GM21515 (cell line): ENCODE measurements around the gene EYA2.
"Not testable (repeated sequence)": the region's sequence is repeated elsewhere in the genome, so short reads cannot be mapped to it uniquely, and the experiment has no call there.

Experiments used
- ATAC-seq: cut with Tn5 transposase; IDR thresholded peaks from one replicate; pipeline ENCODE4 v1.9.1; 2021; ENCODE audit not compliant: unreplicated experiment

EYA2 gene, protein sequence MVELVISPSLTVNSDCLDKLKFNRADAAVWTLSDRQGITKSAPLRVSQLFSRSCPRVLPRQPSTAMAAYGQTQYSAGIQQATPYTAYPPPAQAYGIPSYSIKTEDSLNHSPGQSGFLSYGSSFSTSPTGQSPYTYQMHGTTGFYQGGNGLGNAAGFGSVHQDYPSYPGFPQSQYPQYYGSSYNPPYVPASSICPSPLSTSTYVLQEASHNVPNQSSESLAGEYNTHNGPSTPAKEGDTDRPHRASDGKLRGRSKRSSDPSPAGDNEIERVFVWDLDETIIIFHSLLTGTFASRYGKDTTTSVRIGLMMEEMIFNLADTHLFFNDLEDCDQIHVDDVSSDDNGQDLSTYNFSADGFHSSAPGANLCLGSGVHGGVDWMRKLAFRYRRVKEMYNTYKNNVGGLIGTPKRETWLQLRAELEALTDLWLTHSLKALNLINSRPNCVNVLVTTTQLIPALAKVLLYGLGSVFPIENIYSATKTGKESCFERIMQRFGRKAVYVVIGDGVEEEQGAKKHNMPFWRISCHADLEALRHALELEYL

DNA sequence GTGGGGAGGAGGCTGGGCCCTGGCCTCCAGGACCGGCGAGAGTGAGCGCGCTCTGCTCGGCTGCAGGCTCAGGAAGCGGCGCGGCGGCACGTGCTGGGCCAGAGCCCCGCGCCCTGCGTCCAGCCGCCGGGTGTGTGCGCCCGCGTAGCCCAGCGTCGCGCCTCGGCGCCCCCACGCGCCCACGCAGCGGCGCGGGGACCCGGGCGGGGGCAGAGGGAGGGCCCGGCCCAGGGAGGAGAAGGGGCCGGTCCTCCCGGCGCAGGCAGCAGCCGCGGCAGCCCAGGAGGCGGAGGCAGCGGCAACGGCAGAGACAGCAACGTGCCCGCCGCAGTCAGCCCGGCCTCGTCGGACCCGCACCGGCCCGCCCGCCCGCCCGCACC lies at the start of gene EYA2:
TSS of gene EYA2 (plus strand) at position 265 of the 380 bp plus-strand sequence. CDS start 95,168 bp downstream, outside the sequence.
- ATAC-seq: no peak

DNA sequence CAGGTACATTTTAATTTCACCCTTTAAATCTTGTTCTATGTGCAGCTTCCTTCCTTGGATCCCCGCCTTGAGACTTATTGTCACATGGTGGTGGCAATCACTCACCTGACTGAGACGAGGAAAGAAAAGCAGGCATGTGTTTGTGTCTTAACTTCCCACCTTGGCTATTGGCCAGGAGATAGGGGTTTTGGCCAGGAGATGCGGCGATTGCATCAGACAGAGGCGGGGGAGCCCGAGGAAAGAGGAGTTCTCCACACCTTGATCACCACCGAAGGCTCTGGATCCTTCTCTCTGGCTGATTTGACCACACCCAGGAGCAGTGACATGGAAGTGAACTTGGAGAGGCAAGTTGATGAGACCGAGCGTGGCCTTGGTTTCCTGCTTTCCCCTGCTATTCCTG lies 49.7 kb upstream of the EYA2 start:
- ATAC-seq: no peak

DNA sequence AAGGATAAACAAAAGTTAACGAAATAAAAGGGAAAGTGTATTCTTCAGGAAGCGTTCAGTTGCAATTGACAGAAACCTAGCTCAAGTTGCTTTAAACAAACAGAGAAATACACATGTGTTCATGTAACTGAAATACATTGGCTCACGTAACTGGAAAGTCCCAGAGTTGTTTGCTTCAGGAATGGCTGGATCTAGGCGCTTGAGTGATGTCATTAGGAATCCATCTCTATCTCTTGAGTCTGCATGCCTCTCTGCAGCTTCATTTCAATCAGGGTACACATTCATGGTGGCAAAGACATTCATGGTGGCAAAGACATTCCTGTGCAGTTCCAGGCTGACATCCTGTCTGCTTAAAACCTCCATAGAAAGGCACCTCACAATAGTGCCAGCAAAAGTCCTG lies 45.4 kb upstream of the EYA2 start:
- no peak for ATAC-seq

DNA sequence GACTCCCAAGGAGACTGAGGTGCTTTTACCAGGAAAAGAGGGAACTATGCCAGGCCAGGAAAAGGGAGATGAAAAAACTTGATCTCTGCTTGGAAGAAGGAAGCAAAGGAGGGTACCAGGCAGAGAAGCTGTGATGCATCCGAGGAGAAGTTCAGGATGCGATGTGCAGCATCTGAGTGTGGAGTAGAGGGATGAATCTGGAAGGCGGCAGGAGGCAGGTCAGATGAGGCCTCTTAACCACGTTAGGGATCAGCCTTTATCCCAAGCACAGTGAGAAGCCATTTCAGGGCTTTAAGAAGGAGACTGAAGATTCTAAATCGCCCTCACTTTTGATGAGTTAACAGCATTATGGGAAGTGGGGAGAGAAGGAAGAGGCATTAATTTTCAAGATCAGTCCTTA lies 44.9 kb upstream of the EYA2 start:
- no peak for ATAC-seq

DNA sequence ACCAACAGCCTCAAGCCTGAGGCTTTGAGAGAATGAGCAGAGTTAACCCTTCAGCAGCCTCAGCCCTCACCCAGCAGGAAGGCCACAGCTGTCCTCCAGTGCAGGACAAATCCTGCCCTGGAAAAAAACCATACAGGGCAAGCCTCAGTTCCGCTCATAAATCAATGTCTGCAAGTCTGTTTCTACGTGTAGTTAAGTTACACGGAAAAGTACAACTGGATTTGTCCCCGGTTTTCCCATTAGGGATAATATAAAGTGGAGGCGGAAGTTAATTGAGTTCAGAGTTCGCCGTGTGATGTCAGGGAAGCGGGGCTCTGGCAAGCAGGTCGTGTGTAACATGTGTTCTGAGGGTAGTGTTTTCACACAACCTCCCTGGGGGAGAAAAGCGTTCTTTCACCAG lies 44.2 kb upstream of the EYA2 start:
- no peak for ATAC-seq

DNA sequence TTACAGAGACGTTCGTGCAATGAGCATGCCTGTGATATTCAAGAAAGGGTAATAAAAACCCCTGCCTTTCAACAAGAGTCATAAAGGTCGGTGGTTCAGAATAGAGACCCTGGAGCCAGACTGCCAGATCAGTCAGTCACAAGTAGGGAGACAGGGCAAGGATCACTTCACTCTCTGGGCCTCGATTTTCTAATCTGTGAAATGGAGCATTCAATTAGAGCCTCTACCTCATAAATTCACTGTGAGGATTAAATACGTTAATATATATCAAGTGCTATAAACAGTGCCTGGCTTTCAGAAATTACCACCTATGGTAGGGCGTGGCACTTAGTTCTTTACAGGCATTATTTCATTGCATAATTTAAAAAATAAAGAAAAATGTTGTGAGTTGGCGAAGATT lies 43.7 kb upstream of the EYA2 start:
- ATAC-seq: no peak

DNA sequence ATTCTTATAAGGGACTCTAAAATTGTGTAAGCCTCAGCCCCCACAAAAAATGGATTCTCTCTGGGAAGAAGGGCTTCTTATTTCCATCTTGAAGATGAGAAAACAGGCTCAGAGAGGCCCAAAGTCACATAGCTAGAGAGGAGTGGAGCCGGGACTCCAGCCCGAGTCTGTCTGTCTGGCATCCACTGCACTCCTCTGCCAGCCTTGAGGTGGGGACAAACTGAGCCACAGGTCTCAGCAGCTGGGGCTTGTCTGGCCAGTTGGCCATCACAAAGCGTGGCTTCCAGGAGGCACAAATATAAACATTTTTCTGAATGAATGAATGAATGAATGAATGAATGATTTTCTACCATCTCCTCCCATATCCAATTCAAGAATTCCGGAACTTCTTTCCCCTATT lies 42.9 kb upstream of the EYA2 start:
- ATAC-seq: no peak

DNA sequence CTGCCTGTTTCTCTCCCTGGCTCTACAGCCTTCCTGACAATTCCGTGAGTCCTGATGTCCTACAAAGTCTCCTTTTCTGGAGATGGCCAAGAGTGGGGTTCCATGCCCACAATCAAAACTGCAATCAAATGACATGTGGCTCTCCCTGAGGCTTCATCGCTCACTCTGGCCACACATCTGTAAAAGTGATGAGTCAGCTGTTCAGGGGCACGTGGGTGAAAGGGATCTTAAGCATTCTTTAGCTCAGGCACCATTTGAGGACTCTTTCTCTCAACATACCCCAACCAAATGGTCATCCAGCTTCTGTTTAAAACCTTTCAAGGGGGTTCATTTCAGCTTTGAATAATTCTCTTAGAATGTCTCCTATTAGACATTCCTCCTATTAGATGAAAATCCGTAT lies 42.3 kb upstream of the EYA2 start:
- no peak for ATAC-seq

DNA sequence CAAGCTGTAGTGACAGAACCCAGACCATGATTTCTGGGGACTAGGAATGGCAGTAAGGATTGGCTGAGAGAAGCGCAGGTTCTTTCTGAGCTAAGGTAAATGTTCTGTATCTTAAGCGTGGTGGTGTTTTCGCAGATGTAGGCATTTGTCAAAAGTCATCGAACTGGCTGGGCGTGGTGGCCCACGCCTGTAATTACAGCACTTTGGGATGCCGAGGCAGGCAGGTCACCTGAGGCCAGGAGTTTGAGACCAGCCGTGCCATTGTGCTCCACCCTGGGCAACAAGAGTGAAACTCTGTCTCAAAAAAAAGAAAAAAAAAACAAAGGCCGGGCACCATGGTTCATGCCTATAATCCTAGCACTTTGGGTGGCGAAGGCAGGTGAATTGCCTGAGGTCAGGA lies 40.7 kb upstream of the EYA2 start:
- ATAC-seq: no peak

DNA sequence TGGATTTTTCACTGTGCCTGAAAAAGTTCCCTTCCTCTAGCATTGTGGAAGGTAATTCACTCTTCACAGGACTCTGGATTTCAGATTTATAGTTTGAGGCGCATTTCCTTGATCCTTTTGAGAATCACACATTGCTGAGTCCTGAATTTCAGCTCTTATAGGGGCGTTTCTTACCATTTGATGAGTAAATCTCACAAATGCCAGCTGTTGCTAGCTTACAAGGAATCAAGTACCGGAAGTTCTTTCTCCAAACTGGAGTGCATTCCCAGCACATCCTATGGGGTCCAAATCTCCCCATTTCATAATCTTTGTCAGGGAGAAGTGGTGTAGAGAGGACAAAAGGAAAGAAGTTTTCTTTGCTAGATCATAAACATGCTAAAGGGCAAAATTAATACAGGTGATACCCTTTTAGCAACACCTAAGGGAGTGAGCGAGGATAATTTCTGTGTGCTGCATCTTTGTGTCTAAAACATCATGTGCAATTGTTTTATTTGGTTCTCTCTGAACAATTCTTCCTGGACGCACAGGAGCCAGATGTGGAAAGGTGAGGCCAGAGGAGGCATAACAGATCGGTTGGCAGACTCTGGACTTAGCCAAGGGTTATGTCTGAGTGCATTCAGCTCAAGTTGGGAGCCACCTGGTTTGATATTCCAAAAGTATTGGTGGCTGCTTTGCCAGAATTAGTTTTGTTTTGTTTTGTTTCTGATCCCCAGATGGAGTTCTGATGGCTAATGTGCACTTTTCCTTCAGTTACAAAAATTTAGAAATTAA lies 37.4 kb upstream of the EYA2 start:
- ATAC-seq: no peak

DNA sequence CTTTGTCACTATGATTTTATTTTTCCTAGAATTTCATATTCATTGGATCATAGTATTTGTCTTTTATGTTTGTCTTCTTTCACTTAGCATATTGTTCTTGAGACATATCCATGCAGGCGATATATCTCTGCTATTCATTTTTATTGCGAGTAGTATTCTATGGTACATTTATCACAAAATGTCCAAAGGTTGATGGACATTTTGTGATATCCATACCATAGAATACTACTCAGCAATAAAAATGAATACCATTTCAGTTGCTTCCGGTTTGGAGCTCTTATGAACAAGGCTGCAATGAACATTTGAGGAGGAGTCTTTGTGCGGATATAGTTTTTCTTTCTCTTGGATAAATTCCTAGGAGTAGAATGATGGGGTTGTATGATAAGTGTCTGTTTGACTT lies 28.8 kb upstream of the EYA2 start:
- no peak for ATAC-seq

DNA sequence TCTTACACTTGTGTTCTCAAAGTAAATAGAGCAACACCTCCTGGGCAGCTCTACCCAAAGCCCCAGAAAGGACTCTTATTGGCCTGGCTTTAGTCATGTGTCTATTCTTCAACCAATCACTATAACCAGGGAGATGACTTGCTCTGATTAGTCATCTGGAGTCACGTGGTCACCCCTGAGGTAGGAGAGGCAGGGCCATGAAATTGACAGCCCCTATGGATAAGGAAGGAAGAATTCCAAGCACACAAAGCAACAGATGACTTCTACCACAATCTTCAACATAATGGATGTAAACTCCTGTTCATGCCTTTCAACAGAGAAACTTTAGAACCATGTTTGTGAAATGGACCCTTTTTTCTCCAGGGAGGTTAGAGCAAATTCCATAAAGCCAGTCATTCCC lies 24.6 kb upstream of the EYA2 start:
- no peak for ATAC-seq

DNA sequence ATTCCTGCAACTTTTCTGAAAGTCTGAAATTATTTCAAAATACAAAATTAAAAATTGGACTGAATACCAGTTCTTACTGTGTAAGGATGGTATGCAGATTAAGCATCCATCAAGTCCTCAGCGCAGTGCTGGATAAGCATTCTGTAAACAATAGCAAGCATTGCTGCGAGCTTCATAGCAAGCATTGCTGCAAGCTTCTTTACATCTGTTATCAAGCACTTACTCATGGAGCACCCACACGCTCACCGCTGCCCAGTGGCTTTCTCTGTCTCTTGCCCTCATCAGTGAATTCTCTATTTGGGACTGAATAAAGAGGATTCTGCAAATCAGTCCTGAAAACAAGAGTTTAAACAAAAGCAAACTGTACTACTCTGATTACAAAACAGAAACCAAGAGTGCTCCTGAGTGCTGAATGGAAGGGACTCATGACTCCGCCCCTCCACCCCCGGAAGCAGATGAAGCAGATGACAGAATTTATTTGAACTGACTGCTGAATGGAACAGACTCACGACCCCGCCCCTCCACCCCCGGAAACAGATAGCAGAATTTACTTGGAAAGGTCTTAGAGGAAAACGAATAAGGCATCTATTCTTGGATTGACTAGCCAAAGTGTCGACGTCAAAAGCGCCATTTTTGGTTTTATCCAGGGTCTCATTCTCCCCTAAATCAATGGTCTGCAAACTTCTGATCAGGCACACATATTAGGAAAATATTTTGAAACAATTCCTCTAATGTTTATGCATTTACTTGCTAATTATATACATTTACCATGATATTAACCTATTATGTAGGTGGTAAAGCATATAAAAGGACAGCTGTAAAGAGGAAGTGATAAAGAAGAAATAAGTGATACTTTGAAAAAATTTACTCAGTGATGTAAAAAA lies 22.1 kb upstream of the EYA2 start:
- ATAC-seq: no peak

DNA sequence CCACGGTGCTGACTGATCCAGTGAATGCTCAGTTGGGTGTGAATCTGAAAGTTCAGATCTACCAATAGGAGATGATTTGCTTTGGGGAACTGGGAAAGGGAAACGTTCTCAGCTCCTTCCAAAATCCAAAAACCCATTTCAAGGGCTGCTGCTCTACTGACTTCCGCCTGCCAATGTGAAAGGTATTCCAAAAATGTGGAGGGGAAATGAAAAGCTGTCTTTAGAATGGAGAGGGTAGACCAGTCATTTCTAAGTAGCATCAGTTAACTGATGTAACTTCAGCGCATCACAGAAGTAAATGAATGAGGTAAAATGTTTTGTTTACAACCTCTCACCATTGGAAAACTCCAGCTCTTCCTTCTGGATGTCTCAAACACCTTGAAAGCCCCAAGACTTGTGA lies 19.6 kb upstream of the EYA2 start:
- no peak for ATAC-seq

DNA sequence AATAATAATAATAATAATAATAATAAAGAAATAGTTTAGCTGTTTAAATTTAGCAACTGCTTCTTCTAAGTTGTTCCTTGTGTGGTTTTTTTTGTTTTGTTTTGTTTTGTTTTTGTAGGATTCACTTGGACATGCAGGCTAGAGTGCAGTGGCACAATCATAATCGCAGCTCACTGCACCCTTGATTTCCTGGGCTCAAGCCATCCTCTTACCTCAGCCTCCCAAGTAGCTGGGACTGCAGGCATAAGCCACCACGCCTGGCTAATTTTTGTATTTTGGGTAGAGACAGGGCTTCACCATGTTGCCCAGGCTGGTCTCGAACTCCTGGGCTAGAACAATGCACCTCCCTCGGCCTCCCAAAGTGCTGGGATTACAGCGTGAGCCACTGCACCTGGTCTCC lies 15.3 kb upstream of the EYA2 start:
- ATAC-seq: no peak

DNA sequence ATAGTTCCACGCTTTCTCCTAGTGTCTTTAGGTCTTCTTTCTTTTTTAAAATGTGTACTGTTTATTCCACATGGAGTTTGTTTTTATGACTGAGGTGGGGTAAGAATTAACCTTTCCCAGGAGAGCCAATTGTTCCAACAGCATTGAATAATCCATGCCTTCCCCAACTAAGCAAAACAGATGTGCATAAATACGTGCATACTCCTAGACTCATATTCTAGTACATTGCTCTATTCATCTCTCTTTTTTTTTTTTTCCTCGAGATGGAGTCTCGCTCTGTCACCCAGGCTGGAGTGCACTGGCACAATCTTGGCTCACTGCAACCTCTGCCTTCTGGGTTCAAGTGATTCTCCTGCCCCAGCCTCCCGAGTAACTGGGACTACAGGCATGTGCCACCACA lies 14.7 kb upstream of the EYA2 start:
- not testable (repeated sequence) for ATAC-seq

DNA sequence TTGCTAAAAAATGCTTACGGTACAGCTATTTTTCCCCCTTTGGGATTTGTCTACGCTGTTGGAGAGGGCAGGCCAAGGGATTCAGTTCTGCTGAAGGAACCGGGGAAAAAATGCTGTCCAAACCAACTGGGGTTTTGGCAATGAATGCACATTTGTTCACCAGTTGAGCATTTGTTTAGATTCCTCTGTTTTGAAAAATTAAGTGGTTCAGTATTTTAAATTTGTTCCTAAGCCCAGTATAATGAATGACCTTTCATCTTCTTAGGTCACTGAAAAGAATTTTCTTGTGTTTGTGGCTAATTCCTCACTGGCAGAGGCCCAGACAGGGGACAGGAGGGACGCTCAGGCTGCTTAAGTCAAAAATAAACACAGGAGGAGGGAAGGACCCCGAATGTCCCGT lies 10.8 kb upstream of the EYA2 start:
- ATAC-seq: no peak

DNA sequence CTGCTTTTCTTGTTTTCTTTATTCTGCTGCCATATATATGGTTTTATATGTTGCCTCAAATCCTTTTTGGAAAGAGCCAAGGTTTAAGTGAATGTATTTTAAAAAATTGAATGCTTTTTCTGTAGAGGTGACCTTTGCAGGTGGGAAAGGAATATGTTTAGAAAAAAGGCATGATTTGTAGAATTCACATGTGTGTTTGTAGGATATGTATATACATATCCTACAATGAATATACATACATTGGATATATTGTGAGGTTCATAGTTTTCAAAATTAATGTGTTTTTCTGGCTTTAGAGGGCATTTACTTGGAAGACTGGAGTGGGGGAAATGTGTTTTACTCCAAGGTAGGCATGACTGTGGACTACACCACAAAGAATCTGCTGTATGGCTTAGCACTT lies 4.0 kb upstream of the EYA2 start:
- ATAC-seq: no peak

DNA sequence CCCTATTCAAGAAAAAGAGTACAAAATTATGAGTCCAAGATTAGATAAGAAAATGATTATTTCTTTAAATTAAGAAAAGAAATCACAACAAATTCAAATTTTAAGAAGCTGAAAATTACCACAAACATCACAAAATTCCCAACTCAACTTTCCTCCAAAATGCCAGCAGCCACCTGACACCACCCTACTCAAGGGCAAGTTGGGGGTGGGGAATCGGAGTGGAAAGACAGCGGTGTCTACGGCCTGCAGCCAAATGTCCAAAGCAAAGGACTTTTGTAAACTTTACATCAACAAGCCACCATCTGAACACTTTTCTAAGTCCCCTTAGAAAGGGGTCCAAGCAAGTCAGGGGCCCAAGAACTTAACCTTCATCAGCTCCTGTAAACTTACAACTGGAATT lies 1.6 kb upstream of the EYA2 start:
- no peak for ATAC-seq

DNA sequence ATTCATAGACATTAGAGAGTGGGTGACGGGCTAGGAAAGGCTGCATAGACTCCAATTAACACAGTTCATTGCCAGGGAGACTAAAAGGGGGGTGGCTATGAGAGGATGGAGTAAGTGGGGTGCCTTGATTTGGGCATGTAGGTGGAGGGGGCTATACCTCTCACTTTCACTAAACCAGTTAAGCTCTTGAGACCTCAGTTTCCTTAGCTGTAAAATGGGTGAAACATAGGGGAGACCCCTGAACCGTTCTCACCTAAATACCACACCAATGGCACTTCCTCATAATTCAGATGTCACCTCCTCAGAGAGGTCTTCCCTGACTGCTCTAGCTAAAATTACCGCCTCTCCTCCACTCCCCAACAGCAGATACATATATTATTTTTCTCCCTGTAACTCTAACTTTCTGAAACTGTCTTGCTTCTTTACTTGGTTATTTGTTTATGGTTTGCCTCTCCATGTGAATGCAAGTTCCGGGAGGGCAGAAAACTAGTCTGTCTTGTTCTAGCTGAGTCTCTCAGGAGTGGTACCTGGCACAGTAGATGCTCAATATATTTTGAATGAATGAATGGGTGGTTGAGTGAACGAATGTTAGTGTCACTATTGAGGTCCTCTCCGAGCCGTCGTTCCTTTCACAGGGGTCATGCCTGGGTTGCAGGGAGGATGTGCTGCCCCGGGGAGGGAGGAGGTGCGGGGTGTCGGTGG lies 615 bp upstream of the EYA2 start:
- ATAC-seq: no peak
